Sigmoid colon (tissue), 7 donors: ENCODE data around the gene LCMT1. TPM values are rescaled to one million over a fixed set of nuclear protein-coding genes. Genes with fewer than 3 reads are reported as not detected.

ENCODE experiments used
- DNase-seq: peaks from one replicate; pipeline ENCODE4 v3.0.0-alpha.2; 2019
- H3K27ac ChIP-seq, 4 donors: fragments of 200-600 bp; sonication (generic); one replicate each; pipeline ENCODE4 v1.5.1; 2016 to 2019; ENCODE audit warnings: mild to moderate bottlenecking in 1 of 4
- H3K27me3 ChIP-seq, 3 donors: fragments of 200-600 bp; sonication (generic); one replicate each; pipeline ENCODE4 v1.5.1; 2019; ENCODE audit warnings: mild to moderate bottlenecking in 1 of 3
- H3K36me3 ChIP-seq, 4 donors: fragments of 200-600 bp; sonication (generic); one replicate each; pipeline ENCODE4 v1.5.1; 2016 to 2019
- H3K4me1 ChIP-seq, 4 donors: fragments of 200-600 bp; sonication (generic); one replicate each; pipeline ENCODE4 v1.5.1; 2017 to 2019
- H3K4me3 ChIP-seq, 4 donors: fragments of 200-600 bp; sonication (generic); one replicate each; pipeline ENCODE4 v1.5.1; 2017 to 2019; ENCODE audit warnings: mild to moderate bottlenecking in 2 of 4, moderate library complexity in 1 of 4
- H3K9me3 ChIP-seq, 4 donors: fragments of 200-600 bp in 3 of 4; sonication (generic) in 3 of 4; one replicate each; pipeline versions ENCODE4 v1.5.1 to v1.6.1; 2013 to 2019
- EP300 ChIP-seq, 4 donors: sonication (generic); formaldehyde crosslinking; IDR thresholded peaks; one replicate each; pipeline ENCODE4 v1.6.1; 2017; ENCODE audit warnings: antibody characterized with exemption in 4 of 4
- POLR2A ChIP-seq, 2 donors: fragments of 450-650 bp; IDR thresholded peaks; one replicate each; pipeline ENCODE4 v1.6.1; 2016; ENCODE audit warnings: antibody characterized with exemption in 2 of 2, mild to moderate bottlenecking in 2 of 2, moderate library complexity in 2 of 2
- POLR2AphosphoS5 ChIP-seq, 4 donors: sonication (generic); formaldehyde crosslinking; IDR thresholded peaks; one replicate each; pipeline ENCODE4 v1.6.1; 2017; ENCODE audit warnings: antibody characterized with exemption in 4 of 4
- WGBS, 2 donors: extraction: QIAGEN DNeasy Blood & Tissue Kit; methylation state at CpG; one replicate each; pipeline ENCODE4 v1.1.7; 2013; 5-methylcytosine and 5-hydroxymethylcytosine counted together
- intact Hi-C: fragments of 100-400 bp; cut with DNase I; formaldehyde crosslinking; loops from one replicate; pipeline ENCODE4 v1.15.1; 2023
- polyA plus RNA-seq, 3 donors: library from polyadenylated mRNA; stranded (reverse); fragments of 200-250 nt; gene quantifications; one replicate each; pipeline ENCODE4 v1.2.3, GENCODE V29; 2013
- total RNA-seq, 4 donors: library from RNA; depleted of rRNA; stranded (reverse); fragments of >200 nt; gene quantifications; one replicate each; pipeline ENCODE4 v1.1.0, GENCODE V29; 2016
- TF ChIP-seq, protein P1 (sequence below), 4 experiments: fragments of 450-650 bp in 3 of 4; fragments of 200-600 bp in 1 of 4; IDR thresholded peaks; one replicate each; pipeline ENCODE4 v1.5.1; 2016 to 2019; ENCODE audit warnings: antibody characterized with exemption in 4 of 4, mild to moderate bottlenecking in 3 of 4, moderate library complexity in 2 of 4
- donor health status: healthy with polysubstance abuse.
- donor health status: Bipolar disorder and iron deficiency.
- donor health status: healthy.

The LCMT1 gene
- total and polyA plus RNA-seq, 7 donors = 27.0 to 61.5 (median 43.5) TPM

DNA sequence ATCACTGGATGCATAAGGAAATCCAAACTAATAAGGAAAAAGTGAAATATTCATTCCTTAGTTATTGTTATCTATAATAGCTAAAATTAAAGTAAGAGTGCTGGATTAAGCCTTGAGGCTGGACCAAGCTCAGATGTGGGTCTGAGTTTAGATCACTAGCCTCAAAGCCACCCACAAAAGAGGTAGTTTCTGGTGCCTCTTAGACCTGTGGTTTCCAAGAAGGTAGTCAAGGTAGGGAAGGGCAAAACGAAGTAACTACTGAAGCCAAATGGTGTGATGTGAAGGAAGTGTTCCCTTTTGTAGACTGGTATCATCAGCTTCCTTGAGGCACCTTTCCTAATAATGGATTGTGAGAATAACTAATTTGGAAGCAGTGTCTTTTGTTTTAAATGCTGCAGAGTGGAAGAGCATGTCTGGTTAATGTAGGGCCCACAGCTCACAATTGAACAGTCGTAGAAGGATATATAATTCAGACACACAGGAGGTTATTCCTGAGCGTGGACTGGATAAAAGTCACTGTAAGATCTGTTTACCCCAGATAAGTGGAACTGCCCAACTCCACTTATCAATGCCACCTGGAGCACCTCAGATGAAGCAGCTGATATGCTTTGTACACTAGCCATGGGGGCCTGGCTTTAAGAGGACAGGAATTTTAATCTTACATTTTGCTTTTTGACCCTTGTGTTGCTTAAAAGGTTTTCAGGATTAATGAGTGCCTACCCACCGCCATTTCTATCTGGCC lies 31.7 kb upstream of the LCMT1 start:
- intact Hi-C loops = no loop called here
- peaks cover 0 to 4% (median 0%) of the 10 kb centered on the region in 4 donors for H3K36me3 ChIP-seq
- no peaks in the 10 kb centered on the region for H3K4me1 ChIP-seq
- 70 to 75% methylated on average over 4 of the region's 4 CpGs for WGBS, 2 donors
- TF ChIP-seq EP300 (IDR thresholded peaks at IDR 0.05) = no peak
- TF ChIP-seq, protein P1, sequence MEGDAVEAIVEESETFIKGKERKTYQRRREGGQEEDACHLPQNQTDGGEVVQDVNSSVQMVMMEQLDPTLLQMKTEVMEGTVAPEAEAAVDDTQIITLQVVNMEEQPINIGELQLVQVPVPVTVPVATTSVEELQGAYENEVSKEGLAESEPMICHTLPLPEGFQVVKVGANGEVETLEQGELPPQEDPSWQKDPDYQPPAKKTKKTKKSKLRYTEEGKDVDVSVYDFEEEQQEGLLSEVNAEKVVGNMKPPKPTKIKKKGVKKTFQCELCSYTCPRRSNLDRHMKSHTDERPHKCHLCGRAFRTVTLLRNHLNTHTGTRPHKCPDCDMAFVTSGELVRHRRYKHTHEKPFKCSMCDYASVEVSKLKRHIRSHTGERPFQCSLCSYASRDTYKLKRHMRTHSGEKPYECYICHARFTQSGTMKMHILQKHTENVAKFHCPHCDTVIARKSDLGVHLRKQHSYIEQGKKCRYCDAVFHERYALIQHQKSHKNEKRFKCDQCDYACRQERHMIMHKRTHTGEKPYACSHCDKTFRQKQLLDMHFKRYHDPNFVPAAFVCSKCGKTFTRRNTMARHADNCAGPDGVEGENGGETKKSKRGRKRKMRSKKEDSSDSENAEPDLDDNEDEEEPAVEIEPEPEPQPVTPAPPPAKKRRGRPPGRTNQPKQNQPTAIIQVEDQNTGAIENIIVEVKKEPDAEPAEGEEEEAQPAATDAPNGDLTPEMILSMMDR (IDR thresholded peaks at IDR 0.05) = no peak
- no peak for TF ChIP-seq POLR2AphosphoS5 (IDR thresholded peaks at IDR 0.05)
- TF ChIP-seq POLR2A (IDR thresholded peaks at IDR 0.05) = no peak
- DNase-seq = no peak
- no peak overlapping the region for H3K27ac ChIP-seq
- H3K27me3 ChIP-seq = no peaks in the 10 kb centered on the region
- no peak overlapping the region for H3K4me3 ChIP-seq
- H3K9me3 ChIP-seq = no peaks in the 10 kb centered on the region

DNA sequence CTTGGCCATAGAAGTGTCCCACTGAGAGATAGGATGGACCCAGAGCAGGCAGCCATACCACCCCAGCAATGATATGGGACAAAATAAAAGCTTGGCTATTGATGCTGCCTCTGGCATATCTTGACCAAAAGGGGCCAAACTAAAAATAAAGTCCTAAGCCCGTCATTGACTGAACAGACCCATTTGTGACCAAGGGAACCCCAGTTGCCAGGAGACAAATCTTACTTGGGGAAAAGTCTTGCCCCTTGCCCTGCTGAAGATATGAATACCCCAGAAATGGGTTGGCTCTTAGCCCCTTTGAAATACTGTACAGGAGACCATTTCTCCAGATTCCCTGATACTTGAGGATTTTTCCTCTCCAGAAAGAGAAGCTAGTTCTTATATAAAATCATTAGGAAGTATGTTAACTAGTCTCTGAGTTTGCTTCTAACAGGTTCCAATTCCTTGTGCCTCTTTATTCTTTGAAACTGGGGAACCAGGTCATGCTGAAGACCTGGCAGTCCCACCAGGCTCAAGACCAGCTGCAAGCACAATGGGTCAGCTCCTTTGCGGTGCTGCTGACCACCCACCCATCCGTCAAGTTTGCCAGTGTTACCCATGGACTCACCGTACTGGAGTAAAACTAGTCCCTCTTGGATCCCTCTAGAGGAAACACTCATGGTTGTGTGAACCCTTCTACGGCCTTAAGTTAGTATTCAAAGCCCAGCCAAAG lies 31.0 kb upstream of the LCMT1 start:
- H3K4me1 ChIP-seq = no peaks in the 10 kb centered on the region
- peaks cover 0 to 4% (median 0%) of the 10 kb centered on the region in 4 donors for H3K36me3 ChIP-seq
- intact Hi-C loops = no loop called here
- TF ChIP-seq EP300 (IDR thresholded peaks at IDR 0.05) = no peak
- no peak for TF ChIP-seq POLR2A (IDR thresholded peaks at IDR 0.05)
- TF ChIP-seq, protein P1 (IDR thresholded peaks at IDR 0.05) = no peak
- TF ChIP-seq POLR2AphosphoS5 (IDR thresholded peaks at IDR 0.05) = no peak
- H3K9me3 ChIP-seq = no peaks in the 10 kb centered on the region
- no peak overlapping the region for H3K4me3 ChIP-seq
- H3K27ac ChIP-seq = no peak overlapping the region
- 96 to 97% methylated on average over 5 of the region's 5 CpGs for WGBS, 2 donors
- no peak for DNase-seq
- H3K27me3 ChIP-seq = no peaks in the 10 kb centered on the region

DNA sequence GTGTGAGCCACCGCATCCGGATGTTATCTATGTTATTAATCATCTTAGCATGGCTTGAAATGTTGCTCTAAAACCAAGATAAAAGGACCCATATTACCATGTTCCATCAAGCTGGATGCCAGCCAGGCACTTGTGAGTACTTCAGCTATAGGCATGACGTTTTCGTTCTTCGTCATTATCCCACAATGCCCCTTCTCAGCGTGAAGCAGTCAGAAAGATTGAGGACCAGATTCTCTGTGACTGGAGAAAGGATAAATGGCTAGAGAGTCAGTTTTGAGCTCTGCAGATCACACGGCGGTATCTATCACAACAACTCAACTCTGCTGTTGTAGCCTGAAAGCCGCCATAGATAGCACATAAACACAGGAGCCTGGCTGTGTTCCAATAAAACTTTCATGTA lies 29.8 kb upstream of the LCMT1 start:
- WGBS, 2 donors = 96% methylated on average over 9 of the region's 9 CpGs
- H3K9me3 ChIP-seq = no peaks in the 10 kb centered on the region
- H3K36me3 ChIP-seq = peaks cover 0 to 4% (median 0%) of the 10 kb centered on the region in 4 donors
- DNase-seq = no peak
- TF ChIP-seq POLR2AphosphoS5 (IDR thresholded peaks at IDR 0.05) (no peak), EP300 (IDR thresholded peaks at IDR 0.05) (no peak), POLR2A (IDR thresholded peaks at IDR 0.05) (no peak)
- TF ChIP-seq, protein P1 (IDR thresholded peaks at IDR 0.05) = no peak
- no peak overlapping the region for H3K27ac ChIP-seq
- intact Hi-C loops = no loop called here
- no peak overlapping the region for H3K4me3 ChIP-seq
- no peaks in the 10 kb centered on the region for H3K27me3 ChIP-seq
- H3K4me1 ChIP-seq = no peaks in the 10 kb centered on the region

DNA sequence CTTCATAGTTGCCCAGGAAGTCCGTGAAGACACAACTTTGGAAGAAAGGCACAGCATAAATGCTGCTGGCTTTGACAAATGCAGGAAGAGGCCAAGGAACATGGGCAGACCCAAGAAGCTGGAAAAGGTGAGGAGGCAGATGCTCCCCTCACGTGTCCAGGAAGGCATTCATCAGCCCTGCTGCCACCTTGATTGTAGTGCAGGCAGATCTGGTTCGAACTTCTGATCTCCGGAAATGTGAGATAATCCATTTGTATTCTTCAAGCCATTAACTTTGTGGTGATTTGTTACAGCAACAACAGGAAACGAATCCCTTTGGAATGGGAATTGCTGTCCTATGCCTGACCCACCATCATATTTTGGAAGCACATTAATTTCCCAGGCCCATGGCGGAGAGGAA lies 28.5 kb upstream of the LCMT1 start:
- H3K9me3 ChIP-seq = no peaks in the 10 kb centered on the region
- no peak for TF ChIP-seq POLR2AphosphoS5 (IDR thresholded peaks at IDR 0.05)
- TF ChIP-seq, protein P1 (IDR thresholded peaks at IDR 0.05) = no peak
- TF ChIP-seq EP300 (IDR thresholded peaks at IDR 0.05) = no peak
- TF ChIP-seq POLR2A (IDR thresholded peaks at IDR 0.05) = no peak
- peaks cover 0 to 4% (median 0%) of the 10 kb centered on the region in 4 donors for H3K36me3 ChIP-seq
- intact Hi-C loops = no loop called here
- no peaks in the 10 kb centered on the region for H3K27me3 ChIP-seq
- DNase-seq = no peak
- H3K4me3 ChIP-seq = no peak overlapping the region
- no peaks in the 10 kb centered on the region for H3K4me1 ChIP-seq
- no peak overlapping the region for H3K27ac ChIP-seq
- 92 to 93% methylated on average over 6 of the region's 6 CpGs for WGBS, 2 donors
